GM10266 (cell line): ENCODE measurements around the gene DVL2.
A peak's percentile ranks its signal among the peaks of the same experiment; 100 is the strongest.
"Not testable (repeated sequence)": the region's sequence is repeated elsewhere in the genome, so short reads cannot be mapped to it uniquely, and the experiment has no call there.

Experiments
- DNase-seq: peaks from one replicate; pipeline ENCODE4 v3.0.0; 2012; ENCODE audit errors: extremely low spot score
- TF ChIP-seq, protein P1 (sequence below): IDR thresholded peaks from 2 replicates; pipeline ENCODE4 v1.5.1; 2012; ENCODE audit warnings: mild to moderate bottlenecking, low read depth; ENCODE audit not compliant: control insufficient read depth, insufficient read depth; ENCODE audit errors: missing control alignments

Gene DVL2

DNA sequence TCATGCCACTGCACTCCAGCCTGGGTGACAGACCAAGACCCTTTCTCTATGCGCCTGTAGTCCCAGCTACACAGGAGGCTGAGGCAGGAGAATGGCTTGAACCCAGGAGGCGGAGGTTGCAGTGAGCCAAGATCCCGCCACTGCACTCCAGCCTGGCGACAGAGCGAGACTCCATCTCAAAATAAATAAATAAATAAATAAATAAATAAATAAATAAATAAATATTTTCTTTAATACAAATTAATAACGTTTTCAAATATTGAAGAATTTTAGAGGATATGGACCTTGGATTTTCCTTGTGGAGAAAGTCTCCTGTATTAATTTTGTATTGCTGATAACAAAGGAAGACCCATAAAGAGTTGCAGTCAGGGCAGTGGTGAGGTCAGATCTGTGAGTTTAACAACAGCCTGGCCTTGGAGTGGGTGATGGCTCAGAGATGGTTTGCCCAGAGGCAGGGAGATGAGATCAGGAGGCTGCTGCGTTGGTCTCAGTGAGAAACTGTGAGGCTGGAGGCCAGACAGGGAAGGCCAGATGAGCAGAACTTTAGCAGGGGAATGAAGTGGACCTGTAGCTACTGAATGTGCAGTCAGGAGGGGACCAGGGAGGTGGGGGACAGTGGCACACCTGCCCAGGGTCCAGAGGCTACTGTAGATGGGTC is 50.8 kb downstream of the DVL2 start:
- DNase-seq: no peak

DNA sequence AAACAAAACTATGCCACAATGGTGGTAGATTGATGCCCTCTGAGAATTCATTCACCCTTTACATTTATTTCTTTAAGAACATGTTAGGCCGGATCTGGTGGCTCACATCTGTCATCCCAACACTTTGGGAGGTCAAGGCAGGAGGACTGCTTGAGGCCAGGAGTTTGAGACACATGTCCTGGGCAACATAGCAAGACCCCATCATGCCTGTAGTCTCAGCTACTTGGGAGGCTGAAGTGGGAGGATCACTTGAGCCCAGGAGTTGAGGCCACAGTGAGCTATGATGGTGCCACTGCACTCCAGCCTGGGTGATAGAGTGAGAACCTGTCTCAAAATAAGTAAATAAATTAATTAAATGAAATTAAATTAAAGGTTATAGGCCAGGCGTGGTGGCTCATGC is 52.2 kb downstream of the DVL2 start:
- DNase-seq: not testable (repeated sequence)

More for the DNA sequence above, 50.8 kb downstream of the DVL2 start:
- TF ChIP-seq, protein P1, sequence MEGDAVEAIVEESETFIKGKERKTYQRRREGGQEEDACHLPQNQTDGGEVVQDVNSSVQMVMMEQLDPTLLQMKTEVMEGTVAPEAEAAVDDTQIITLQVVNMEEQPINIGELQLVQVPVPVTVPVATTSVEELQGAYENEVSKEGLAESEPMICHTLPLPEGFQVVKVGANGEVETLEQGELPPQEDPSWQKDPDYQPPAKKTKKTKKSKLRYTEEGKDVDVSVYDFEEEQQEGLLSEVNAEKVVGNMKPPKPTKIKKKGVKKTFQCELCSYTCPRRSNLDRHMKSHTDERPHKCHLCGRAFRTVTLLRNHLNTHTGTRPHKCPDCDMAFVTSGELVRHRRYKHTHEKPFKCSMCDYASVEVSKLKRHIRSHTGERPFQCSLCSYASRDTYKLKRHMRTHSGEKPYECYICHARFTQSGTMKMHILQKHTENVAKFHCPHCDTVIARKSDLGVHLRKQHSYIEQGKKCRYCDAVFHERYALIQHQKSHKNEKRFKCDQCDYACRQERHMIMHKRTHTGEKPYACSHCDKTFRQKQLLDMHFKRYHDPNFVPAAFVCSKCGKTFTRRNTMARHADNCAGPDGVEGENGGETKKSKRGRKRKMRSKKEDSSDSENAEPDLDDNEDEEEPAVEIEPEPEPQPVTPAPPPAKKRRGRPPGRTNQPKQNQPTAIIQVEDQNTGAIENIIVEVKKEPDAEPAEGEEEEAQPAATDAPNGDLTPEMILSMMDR: no peak

DNA sequence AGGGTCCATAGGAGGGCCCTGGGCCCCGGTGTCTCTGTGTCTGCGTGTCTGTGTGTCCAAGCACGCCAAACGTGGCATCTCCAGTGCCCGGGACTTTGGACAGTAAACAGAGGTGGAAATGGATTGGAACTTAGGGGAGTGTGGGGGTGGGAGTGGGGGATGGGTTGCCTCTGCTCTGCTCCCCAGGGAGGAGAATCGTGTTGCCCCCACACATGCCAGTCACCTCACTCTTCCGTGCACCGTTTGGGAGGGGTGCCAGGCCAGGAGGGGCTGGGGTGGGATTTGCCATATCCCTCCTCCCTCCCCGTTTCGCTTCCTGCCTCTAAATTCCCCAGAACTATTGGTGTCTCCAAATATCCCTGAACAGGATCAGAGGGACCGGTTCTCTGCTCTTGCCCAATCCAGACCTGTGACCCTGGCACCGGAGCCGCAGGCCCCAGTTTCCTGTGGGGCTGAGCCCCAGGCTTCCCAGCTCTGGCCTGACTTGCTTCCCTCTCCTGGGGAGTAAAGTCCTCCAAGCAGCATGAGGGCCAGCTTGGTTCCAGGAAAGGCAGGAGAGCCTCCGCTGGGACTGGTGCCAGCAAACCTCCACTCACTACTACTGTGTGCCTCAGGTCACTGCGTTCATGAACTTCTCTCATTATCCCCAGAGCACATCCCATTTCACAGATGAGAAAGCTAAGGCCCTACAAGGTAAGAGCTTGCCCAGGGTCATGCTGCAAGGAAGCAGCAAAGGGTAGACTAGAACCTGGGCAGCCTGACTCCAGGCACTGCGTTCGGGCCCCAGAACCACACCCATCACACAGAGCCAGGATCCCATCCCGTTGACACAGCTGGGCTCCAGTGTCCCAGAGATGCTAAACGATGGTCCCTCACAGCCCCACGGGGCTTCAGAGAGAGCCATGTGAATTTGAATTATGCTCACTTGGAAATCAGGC is 54.7 kb downstream of the DVL2 start, which contains the start of gene ASGR1:
Gene ASGR1, minus strand, starts transcription at position 54 of the 938 bp plus-strand sequence. CDS start 807 bp downstream, outside the sequence.
- no peak for DNase-seq
- TF ChIP-seq, protein P1: no peak

DNA sequence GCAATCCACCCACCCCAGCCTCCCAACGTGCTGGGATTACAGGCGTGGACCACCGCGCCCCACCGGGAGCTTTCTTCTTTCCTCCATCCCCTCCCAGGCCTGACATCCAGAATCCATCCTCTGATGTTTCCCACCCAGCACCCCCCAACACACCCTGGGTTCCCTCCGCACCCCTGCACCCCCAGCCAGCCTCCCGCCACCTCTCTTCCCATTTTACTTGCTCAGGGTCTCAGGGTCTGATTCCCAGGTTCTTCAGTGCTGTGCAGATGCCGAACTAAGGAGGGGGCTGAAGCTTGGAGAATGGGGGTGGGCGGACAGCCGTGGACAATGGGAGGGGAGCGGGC is 55.4 kb downstream of the DVL2 start:
- TF ChIP-seq, protein P1: no peak
- DNase-seq: no peak

DNA sequence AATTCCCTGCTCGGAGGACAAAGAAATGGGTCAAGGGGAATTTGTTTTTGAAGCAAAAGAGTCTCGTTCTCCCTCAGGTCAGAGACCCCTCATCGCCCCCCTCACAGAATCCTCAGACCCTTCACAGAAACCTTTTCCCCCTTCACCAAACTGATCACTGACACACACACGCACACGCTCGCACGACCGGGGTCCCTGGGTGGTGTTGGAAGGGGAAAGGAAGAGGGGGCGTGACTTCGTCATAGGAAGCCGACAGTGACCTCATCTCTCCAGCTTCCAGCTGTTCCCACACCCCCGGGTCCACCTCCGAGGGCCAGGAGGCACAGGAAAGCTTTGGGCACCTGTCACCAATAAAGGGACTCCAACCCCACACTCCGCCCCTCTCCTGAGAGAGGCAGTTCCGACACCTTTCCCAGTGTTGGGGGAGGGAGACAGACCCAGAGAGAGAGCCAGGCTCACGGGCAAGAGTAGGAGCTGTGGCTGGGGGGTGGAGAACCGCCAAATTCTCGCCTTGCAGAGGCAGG is 56.3 kb downstream of the DVL2 start:
- no peak for DNase-seq
- TF ChIP-seq, protein P1: no peak

DNA sequence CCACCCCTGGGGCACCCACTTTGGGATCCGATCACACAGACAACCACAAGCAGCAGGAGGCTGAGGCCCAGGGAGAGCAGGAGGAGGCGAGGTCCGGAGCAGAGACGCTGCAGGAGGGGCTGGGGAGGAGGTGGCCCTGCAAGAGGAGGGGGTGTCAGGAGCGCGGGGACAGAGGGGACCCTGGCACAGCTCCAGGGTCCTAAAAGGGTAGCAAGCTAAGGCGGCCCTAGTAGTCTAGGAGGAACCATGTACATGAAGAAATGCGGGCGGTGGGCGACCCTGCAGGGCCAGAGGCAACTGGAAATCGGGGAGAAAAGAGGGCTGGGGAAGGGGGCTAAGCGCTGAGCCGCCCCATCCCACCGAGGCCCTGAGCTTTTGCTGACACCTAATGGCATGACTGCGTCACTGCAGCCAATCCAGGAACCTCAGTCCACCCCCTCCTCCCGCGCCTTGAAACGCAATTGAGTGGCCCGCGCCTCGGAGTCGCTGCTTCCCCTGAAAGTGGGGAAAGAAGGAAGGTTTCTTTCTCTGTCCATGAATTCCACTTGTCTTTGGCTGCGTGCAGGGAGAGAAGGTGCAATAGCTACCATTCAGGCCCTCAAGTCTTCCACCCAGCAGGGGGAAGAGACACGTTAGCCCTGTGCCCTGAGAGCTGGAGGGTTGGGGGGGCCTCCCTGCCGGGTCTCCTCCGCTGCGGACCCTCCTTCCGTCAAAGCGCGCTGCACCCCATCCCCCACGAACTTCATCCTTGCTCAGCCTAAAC is 56.9 kb downstream of the DVL2 start:
- DNase-seq: peak; percentile 88
- TF ChIP-seq, protein P1: peak; percentile 89

DNA sequence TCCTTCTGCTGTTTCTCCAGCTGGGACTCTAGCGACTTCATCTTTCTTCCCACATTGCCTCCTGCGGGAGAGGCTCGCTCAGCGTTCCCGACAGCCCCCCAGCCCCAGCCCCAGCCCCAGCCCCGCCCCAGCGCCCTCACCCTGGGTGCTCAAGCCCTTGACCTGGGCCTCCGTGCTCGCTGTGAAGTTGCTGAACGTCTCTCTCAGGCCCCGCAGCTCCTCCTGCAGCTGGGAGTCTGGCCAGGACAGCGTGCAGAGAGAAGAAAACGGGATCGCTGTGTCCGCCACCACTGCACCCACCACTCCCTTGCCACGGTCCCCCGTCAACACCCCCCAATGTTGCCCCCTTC is 57.5 kb downstream of the DVL2 start:
- TF ChIP-seq, protein P1: no peak
- no peak for DNase-seq
